ENCODE data around the gene CD72.
"Not testable (repeated sequence)": the region's sequence is repeated elsewhere in the genome, so short reads cannot be mapped to it uniquely, and the experiment has no call there.

GRCh38 chr9:35596907-35597306, 21.3 kb downstream of the CD72 start:
- not testable (repeated sequence) for TF ChIP-seq CTCF (tag by site-specific recombination; IDR thresholded peaks at IDR 0.05); ZFHX2 (tag by site-specific recombination; conservative IDR thresholded peaks at IDR 0.05); ZNF596 (tag by site-specific recombination; IDR thresholded peaks at IDR 0.05); ZNF830 (tag by site-specific recombination; IDR thresholded peaks at IDR 0.05; ENCODE audit: low read depth); ATF2 (tag by site-specific recombination; IDR thresholded peaks at IDR 0.05; ENCODE audit: low read depth); ZNF138 (tag by site-specific recombination; IDR thresholded peaks at IDR 0.05; ENCODE audit: borderline replicate concordance); ZNF677 (tag by site-specific recombination; IDR thresholded peaks at IDR 0.05)

All from HEK293 (cell line).